B cell (primary cell): ENCODE measurements around the gene NRF1. TPM values are rescaled to one million over a fixed set of nuclear protein-coding genes. Genes with fewer than 3 reads are reported as not detected.

ENCODE experiments used
- ATAC-seq: fragments of 200-7000 bp; cut with Tn5 transposase; one replicate; pipeline ENCODE4 v1.10.0; 2021; ENCODE audit warnings: low read depth, mild to moderate bottlenecking, moderate number of reproducible peaks, moderate library complexity
- CTCF ChIA-PET: fragments of 350-600 bp; sonication (Branson Sonifier 250); formaldehyde crosslinking; loops from one replicate; lab custom pipeline; 2021; ENCODE audit warnings: antibody characterized with exemption, inconsistent platforms; lab: Charles Lee
- POLR2A ChIA-PET: fragments of 350-600 bp; sonication (Branson Sonifier 250); formaldehyde crosslinking; loops from one replicate; lab custom pipeline; 2021; ENCODE audit warnings: antibody characterized with exemption; lab: Charles Lee
- DNase-seq: peaks from one replicate; pipeline ENCODE4 v3.0.0; 2013
- H2AFZ ChIP-seq: 2 replicates; pipeline ENCODE4 v1.6.1; 2012; ENCODE audit warnings: mild to moderate bottlenecking, low read depth, low read length; ENCODE audit not compliant: insufficient read depth, poor library complexity, severe bottlenecking
- H3K27ac ChIP-seq, 2 donors: 1 replicate in 1 of 2; 2 replicates in 1 of 2; pipeline ENCODE4 v1.5.1; 2012 to 2013; ENCODE audit warnings: low read length in 2 of 2, mild to moderate bottlenecking in 2 of 2, moderate library complexity in 1 of 2
- H3K27me3 ChIP-seq, 4 experiments: fragments of 200-600 bp in 1 of 4; sonication (generic) in 1 of 4; replicated peaks in 1 of 4; 1 replicate in 2 of 4; 2 replicates in 2 of 4; pipeline versions ENCODE4 v1.6.1 to v1.7.0; 2013 to 2016; ENCODE audit warnings: low read length in 3 of 4, mild to moderate bottlenecking in 2 of 4, mixed read lengths in 1 of 4, moderate library complexity in 1 of 4; ENCODE audit not compliant: insufficient read depth in 4 of 4, control insufficient read depth in 3 of 4; ENCODE audit errors: control extremely low read depth in 1 of 4
- H3K36me3 ChIP-seq, 2 experiments: replicated peaks in 1 of 2; 1 replicate in 1 of 2; 2 replicates in 1 of 2; pipeline versions ENCODE4 v1.6.1 to v1.7.1; 2013; ENCODE audit warnings: low read length in 1 of 2; ENCODE audit not compliant: insufficient read depth in 2 of 2, control insufficient read depth in 1 of 2; ENCODE audit errors: control extremely low read depth in 1 of 2, extremely low read depth in 1 of 2
- H3K4me1 ChIP-seq, 2 donors: fragments of 200-600 bp in 1 of 2; sonication (generic) in 1 of 2; 1 replicate in 1 of 2; 2 replicates in 1 of 2; pipeline versions ENCODE4 v1.5.1 to v1.6.1; 2013 to 2017; ENCODE audit warnings: low read length in 2 of 2; ENCODE audit not compliant: control insufficient read depth in 2 of 2, insufficient read depth in 2 of 2
- H3K4me2 ChIP-seq: replicated peaks from 2 replicates; pipeline ENCODE3; 2012; ENCODE audit warnings: mild to moderate bottlenecking, low read depth, low read length; ENCODE audit not compliant: poor library complexity, severe bottlenecking
- H3K4me3 ChIP-seq, 5 experiments: fragments of 200-600 bp in 1 of 5; sonication (generic) in 1 of 5; 1 replicate in 3 of 5; 2 replicates in 2 of 5; pipeline versions ENCODE4 v1.5.1 to v1.7.0; 2011 to 2016; ENCODE audit warnings: low read length in 4 of 5, mild to moderate bottlenecking in 4 of 5, low read depth in 2 of 5, control low read depth in 1 of 5, moderate library complexity in 1 of 5; ENCODE audit not compliant: insufficient read depth in 1 of 5; ENCODE audit errors: control extremely low read depth in 1 of 5, extremely low read depth in 1 of 5
- H3K79me2 ChIP-seq: fragments of 200-600 bp; sonication (generic); one replicate; pipeline ENCODE4 v1.6.0; 2016; ENCODE audit warnings: low read length; ENCODE audit not compliant: control insufficient read depth, insufficient read depth
- H3K9ac ChIP-seq: fragments of 200-600 bp; sonication (generic); 2 replicates; pipeline ENCODE4 v1.6.1; 2017; ENCODE audit warnings: mild to moderate bottlenecking, low read length, moderate library complexity
- H3K9me3 ChIP-seq, 3 donors: one replicate each; pipeline versions ENCODE4 v1.6.1 to v1.7.1; 2013; ENCODE audit warnings: low read length in 2 of 3; ENCODE audit not compliant: control insufficient read depth in 2 of 3, insufficient read depth in 1 of 3; ENCODE audit errors: control extremely low read depth in 1 of 3
- H4K20me1 ChIP-seq: 2 replicates; pipeline ENCODE4 v1.6.0; 2012; ENCODE audit warnings: mild to moderate bottlenecking, low read length; ENCODE audit not compliant: insufficient read depth, control insufficient read depth, poor library complexity, severe bottlenecking
- H3K27ac Mint-ChIP-seq: one replicate; pipeline ENCODE4 v1.8.0; 2021; ENCODE audit warnings: mixed read lengths
- H3K27me3 Mint-ChIP-seq: one replicate; pipeline ENCODE4 v1.8.0; 2021; ENCODE audit warnings: mixed read lengths
- H3K4me1 Mint-ChIP-seq: one replicate; pipeline ENCODE4 v1.8.0; 2021; ENCODE audit warnings: mixed read lengths
- H3K4me3 Mint-ChIP-seq: one replicate; pipeline ENCODE4 v1.8.0; 2021; ENCODE audit warnings: mixed read lengths
- H3K9me3 Mint-ChIP-seq: one replicate; pipeline ENCODE4 v1.8.0; 2022; ENCODE audit warnings: mixed read lengths; ENCODE audit not compliant: insufficient read depth
- EZH2 ChIP-seq: IDR thresholded peaks from 2 replicates; pipeline ENCODE4 v1.6.1; 2012; ENCODE audit warnings: borderline replicate concordance, low read depth, mild to moderate bottlenecking, moderate library complexity, low read length; ENCODE audit not compliant: insufficient read depth, poor library complexity, severe bottlenecking
- WGBS: methylation state at CpG from one replicate; pipeline ENCODE4 v1.1.5; 2013; ENCODE audit warnings: missing lambda C conversion rate; ENCODE audit not compliant: insufficient coverage; 5-methylcytosine and 5-hydroxymethylcytosine counted together
- intact Hi-C: fragments of 100-400 bp; cut with micrococcal nuclease; formaldehyde crosslinking; loops from one replicate; pipeline ENCODE4 v1.10.0; 2022
- polyA plus RNA-seq: library from polyadenylated mRNA; depleted of rRNA; stranded (reverse); fragments of >200 nt; gene quantifications from 2 replicates; pipeline ENCODE4 v1.2.3, GENCODE V29; 2012
- total RNA-seq, 2 donors: library from RNA; stranded (reverse); fragments of 120-200 nt in 1 of 2; gene quantifications; 1 replicate in 1 of 2; 2 replicates in 1 of 2; pipeline versions ENCODE4 v1.2.3 to v1.2.4, GENCODE V29; 2013 to 2022
- TF ChIP-seq, protein P1 (sequence below): fragments of 200-600 bp; IDR thresholded peaks from one replicate; pipeline ENCODE4 v1.8.0; 2022; ENCODE audit warnings: antibody characterized with exemption, mild to moderate bottlenecking

Gene NRF1
- total and polyA plus RNA-seq, 2 donors (not counting 1 experiment from before 2014, with no cell fraction given) = 19.6 to 53.0 TPM

DNA sequence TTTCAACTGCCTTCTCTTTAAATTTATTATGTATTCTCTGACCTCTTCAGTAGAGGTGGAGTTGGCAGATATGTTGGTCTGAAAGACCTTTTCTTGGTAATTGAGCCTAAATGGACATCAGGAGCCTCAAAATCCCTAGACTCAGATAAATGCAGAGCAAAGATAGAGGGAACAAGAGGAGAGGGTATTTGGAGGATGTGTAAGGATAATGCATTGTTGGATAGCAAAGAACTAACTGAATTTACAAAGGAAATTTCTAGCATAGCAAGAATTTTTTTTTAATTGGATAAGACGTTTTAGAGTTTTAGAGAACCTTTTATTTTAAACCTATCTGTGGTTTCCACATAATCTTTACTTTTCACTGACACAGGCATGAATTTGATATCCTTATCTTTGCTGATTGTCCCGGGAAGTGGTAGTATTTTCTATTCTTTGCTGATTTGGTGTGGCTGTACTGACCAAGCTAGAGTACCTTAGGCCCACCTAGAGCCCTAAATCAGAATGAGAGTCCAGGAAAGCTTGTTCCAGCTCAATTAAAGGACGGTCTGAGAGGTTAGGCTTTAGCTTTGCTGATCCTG, 91.3 kb downstream of the NRF1 start:
- Histone ChIP-seq H3K4me3 (no peak overlapping the region), H3K4me1 (no peaks in the 10 kb centered on the region), H3K4me2 (no peak overlapping the region), H3K79me2 (no peaks in the 10 kb centered on the region), H3K9me3 (no peaks in the 10 kb centered on the region), H3K27me3 (no peaks in the 10 kb centered on the region), H3K9ac (no peak overlapping the region), H3K36me3 (peaks cover 0 to 14% of the 10 kb centered on the region in 2 experiments), H3K27ac (no peak overlapping the region), H2AFZ (no peak overlapping the region), H4K20me1 (peaks cover 16% of the 10 kb centered on the region)
- no peaks in the 10 kb centered on the region for H3K4me1 Mint-ChIP-seq
- ChIA-PET CTCF (no interaction called here), POLR2A (no interaction called here)
- ATAC-seq (no peak), DNase-seq (no peak)
- no peak overlapping the region for H3K27ac Mint-ChIP-seq
- TF ChIP-seq EZH2 = no peak
- TF ChIP-seq, protein P1, sequence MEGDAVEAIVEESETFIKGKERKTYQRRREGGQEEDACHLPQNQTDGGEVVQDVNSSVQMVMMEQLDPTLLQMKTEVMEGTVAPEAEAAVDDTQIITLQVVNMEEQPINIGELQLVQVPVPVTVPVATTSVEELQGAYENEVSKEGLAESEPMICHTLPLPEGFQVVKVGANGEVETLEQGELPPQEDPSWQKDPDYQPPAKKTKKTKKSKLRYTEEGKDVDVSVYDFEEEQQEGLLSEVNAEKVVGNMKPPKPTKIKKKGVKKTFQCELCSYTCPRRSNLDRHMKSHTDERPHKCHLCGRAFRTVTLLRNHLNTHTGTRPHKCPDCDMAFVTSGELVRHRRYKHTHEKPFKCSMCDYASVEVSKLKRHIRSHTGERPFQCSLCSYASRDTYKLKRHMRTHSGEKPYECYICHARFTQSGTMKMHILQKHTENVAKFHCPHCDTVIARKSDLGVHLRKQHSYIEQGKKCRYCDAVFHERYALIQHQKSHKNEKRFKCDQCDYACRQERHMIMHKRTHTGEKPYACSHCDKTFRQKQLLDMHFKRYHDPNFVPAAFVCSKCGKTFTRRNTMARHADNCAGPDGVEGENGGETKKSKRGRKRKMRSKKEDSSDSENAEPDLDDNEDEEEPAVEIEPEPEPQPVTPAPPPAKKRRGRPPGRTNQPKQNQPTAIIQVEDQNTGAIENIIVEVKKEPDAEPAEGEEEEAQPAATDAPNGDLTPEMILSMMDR = no peak
- no CpG with 5 or more reads among the region's 3 CpGs for WGBS
- H3K4me3 Mint-ChIP-seq = no peak overlapping the region
- intact Hi-C loops = no loop called here
- no peaks in the 10 kb centered on the region for H3K9me3 Mint-ChIP-seq
- H3K27me3 Mint-ChIP-seq = no peaks in the 10 kb centered on the region

DNA sequence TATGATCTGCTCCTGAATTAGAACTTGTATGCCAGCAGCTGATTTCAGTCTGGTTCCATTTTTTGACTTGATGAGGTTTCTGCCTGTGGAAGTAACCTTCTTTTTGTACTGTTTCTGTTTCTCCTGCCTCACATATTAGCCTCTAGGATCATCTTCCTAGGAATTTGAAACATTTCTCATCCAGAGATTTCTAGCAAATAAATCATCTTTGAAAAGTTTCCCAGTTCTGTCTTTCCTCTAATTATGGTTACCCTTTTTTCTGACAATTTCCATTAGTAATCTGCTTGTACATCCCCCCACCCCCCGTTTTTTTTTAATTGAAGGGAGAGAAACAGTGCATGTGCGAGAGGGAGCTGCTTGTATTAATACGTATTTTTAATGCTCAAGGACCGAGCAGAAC, 92.2 kb downstream of the NRF1 start:
- H3K4me3 Mint-ChIP-seq = no peak overlapping the region
- peaks cover 12% of the 10 kb centered on the region for H4K20me1 ChIP-seq
- H3K4me3 ChIP-seq = no peak overlapping the region
- H2AFZ ChIP-seq = no peak overlapping the region
- DNase-seq (no peak), ATAC-seq (no peak)
- no peak overlapping the region for H3K27ac Mint-ChIP-seq
- no peaks in the 10 kb centered on the region for H3K9me3 ChIP-seq
- H3K27me3 Mint-ChIP-seq = no peaks in the 10 kb centered on the region
- H3K4me1 ChIP-seq = no peaks in the 10 kb centered on the region
- intact Hi-C loops = no loop called here
- H3K27me3 ChIP-seq = no peaks in the 10 kb centered on the region
- H3K79me2 ChIP-seq = no peaks in the 10 kb centered on the region
- ChIA-PET POLR2A (no interaction called here), CTCF (no interaction called here)
- WGBS = no CpG with 5 or more reads among the region's 4 CpGs
- H3K27ac ChIP-seq = no peak overlapping the region
- no peaks in the 10 kb centered on the region for H3K4me1 Mint-ChIP-seq
- no peak for TF ChIP-seq EZH2
- TF ChIP-seq, protein P1 = no peak
- no peak overlapping the region for H3K9ac ChIP-seq
- H3K4me2 ChIP-seq = no peak overlapping the region
- H3K36me3 ChIP-seq = peaks cover 0 to 22% of the 10 kb centered on the region in 2 experiments
- no peaks in the 10 kb centered on the region for H3K9me3 Mint-ChIP-seq
